ENCODE results near the gene STIM1.

DNA sequence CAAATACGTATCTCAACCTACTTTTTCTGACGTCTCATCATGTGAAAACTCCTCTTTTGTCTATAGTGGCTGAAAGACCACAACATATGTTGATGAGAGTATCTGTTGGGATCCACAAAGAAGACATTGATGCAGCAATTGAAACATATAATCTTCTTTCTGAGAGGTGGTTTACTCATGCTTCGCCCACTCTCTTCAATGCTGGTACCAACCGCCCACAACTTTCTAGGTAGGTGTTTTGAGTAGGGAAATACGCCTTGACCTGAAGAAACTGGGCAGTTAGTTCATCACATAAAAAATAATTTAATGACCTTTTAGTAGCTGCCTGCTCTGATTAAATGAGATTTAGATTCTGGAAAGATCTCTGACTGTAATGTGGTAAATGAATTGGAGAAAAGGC, 256.4 kb downstream of the STIM1 start:
- TF ChIP-seq POLR2A (IDR thresholded peaks at IDR 0.05; ENCODE audit: low read depth, low read length) (no peak), CBX5 (IDR thresholded peaks at IDR 0.05; ENCODE audit: low read depth) (no peak), EZH2 (IDR thresholded peaks at IDR 0.05; ENCODE audit: borderline replicate concordance, control insufficient read depth, low read depth, low read length) (no peak), ZNF622 (IDR thresholded peaks at IDR 0.05) (no peak), NFYA (IDR thresholded peaks at IDR 0.05; ENCODE audit: borderline replicate concordance, low read depth, low read length) (no peak), RUNX3 (IDR thresholded peaks at IDR 0.05; ENCODE audit: low read length) (no peak), POLR2AphosphoS5 (IDR thresholded peaks at IDR 0.05; ENCODE audit: low read length) (no peak), SRF (IDR thresholded peaks at IDR 0.05; ENCODE audit: low read depth in 2 of 2, low read length in 2 of 2) (no peak), TARDBP (IDR thresholded peaks at IDR 0.05; ENCODE audit: borderline replicate concordance) (no peak), TAF1 (IDR thresholded peaks at IDR 0.05; ENCODE audit: borderline replicate concordance, low read depth, low read length) (no peak)
- TF ChIP-seq, protein P1, sequence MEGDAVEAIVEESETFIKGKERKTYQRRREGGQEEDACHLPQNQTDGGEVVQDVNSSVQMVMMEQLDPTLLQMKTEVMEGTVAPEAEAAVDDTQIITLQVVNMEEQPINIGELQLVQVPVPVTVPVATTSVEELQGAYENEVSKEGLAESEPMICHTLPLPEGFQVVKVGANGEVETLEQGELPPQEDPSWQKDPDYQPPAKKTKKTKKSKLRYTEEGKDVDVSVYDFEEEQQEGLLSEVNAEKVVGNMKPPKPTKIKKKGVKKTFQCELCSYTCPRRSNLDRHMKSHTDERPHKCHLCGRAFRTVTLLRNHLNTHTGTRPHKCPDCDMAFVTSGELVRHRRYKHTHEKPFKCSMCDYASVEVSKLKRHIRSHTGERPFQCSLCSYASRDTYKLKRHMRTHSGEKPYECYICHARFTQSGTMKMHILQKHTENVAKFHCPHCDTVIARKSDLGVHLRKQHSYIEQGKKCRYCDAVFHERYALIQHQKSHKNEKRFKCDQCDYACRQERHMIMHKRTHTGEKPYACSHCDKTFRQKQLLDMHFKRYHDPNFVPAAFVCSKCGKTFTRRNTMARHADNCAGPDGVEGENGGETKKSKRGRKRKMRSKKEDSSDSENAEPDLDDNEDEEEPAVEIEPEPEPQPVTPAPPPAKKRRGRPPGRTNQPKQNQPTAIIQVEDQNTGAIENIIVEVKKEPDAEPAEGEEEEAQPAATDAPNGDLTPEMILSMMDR (IDR thresholded peaks at IDR 0.05 in 2 of 3, conservative IDR thresholded peaks at IDR 0.05 in 1 of 3; ENCODE audit: control insufficient read depth in 2 of 3, extremely low read depth in 1 of 3, insufficient read depth in 1 of 3, low read depth in 3 of 3, low read length in 3 of 3): no peak
- TF ChIP-seq, protein P2, sequence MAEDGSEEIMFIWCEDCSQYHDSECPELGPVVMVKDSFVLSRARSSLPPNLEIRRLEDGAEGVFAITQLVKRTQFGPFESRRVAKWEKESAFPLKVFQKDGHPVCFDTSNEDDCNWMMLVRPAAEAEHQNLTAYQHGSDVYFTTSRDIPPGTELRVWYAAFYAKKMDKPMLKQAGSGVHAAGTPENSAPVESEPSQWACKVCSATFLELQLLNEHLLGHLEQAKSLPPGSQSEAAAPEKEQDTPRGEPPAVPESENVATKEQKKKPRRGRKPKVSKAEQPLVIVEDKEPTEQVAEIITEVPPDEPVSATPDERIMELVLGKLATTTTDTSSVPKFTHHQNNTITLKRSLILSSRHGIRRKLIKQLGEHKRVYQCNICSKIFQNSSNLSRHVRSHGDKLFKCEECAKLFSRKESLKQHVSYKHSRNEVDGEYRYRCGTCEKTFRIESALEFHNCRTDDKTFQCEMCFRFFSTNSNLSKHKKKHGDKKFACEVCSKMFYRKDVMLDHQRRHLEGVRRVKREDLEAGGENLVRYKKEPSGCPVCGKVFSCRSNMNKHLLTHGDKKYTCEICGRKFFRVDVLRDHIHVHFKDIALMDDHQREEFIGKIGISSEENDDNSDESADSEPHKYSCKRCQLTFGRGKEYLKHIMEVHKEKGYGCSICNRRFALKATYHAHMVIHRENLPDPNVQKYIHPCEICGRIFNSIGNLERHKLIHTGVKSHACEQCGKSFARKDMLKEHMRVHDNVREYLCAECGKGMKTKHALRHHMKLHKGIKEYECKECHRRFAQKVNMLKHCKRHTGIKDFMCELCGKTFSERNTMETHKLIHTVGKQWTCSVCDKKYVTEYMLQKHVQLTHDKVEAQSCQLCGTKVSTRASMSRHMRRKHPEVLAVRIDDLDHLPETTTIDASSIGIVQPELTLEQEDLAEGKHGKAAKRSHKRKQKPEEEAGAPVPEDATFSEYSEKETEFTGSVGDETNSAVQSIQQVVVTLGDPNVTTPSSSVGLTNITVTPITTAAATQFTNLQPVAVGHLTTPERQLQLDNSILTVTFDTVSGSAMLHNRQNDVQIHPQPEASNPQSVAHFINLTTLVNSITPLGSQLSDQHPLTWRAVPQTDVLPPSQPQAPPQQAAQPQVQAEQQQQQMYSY (CRISPR knock-in tag; IDR thresholded peaks at IDR 0.05): no peak
- TF ChIP-seq, protein P3, sequence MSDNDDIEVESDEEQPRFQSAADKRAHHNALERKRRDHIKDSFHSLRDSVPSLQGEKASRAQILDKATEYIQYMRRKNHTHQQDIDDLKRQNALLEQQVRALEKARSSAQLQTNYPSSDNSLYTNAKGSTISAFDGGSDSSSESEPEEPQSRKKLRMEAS (IDR thresholded peaks at IDR 0.05; ENCODE audit: low read depth, low read length): no peak
- TF ChIP-seq, protein P4, sequence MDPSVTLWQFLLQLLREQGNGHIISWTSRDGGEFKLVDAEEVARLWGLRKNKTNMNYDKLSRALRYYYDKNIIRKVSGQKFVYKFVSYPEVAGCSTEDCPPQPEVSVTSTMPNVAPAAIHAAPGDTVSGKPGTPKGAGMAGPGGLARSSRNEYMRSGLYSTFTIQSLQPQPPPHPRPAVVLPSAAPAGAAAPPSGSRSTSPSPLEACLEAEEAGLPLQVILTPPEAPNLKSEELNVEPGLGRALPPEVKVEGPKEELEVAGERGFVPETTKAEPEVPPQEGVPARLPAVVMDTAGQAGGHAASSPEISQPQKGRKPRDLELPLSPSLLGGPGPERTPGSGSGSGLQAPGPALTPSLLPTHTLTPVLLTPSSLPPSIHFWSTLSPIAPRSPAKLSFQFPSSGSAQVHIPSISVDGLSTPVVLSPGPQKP (IDR thresholded peaks at IDR 0.05; ENCODE audit: low read depth, low read length): no peak

Measured in GM12878 (cell line).